OCI-LY7 (cell line): ENCODE results near the gene PLEKHG5.

Source experiments
- CTCF ChIP-seq: fragments of 200-600 bp; sonication (generic); conservative IDR thresholded peaks from 2 replicates; pipeline ENCODE4 v1.5.1; 2014; ENCODE audit warnings: mild to moderate bottlenecking, antibody characterized with exemption, low read length, moderate library complexity, mixed read lengths
- EZH2phosphoT487 ChIP-seq: fragments of 200-600 bp; sonication (generic); IDR thresholded peaks from 2 replicates; pipeline ENCODE4 v1.6.1; 2018; ENCODE audit warnings: low read depth, borderline replicate concordance, mild to moderate bottlenecking, mixed run types, antibody characterized with exemption, low read length, moderate library complexity, mixed read lengths

- TF ChIP-seq CTCF (peak; percentile 78), EZH2phosphoT487 (no peak)
These were observed 32.1 kb upstream of the PLEKHG5 start for GRCh38 chr1:6523566-6523965.
